GM18505 (cell line): ENCODE measurements around the gene GPR137.
"Not testable (repeated sequence)": the region's sequence is repeated elsewhere in the genome, so short reads cannot be mapped to it uniquely, and the experiment has no call there.

Experiments used
- ATAC-seq: cut with Tn5 transposase; IDR thresholded peaks from one replicate; pipeline ENCODE4 v1.9.1; 2021; ENCODE audit not compliant: unreplicated experiment
- POLR2A ChIP-seq: IDR thresholded peaks from 4 replicates; pipeline ENCODE4 v1.6.1; 2011; ENCODE audit warnings: borderline replicate concordance; ENCODE audit not compliant: insufficient read depth, insufficient read length; ENCODE audit errors: extremely low read depth

Gene GPR137

DNA sequence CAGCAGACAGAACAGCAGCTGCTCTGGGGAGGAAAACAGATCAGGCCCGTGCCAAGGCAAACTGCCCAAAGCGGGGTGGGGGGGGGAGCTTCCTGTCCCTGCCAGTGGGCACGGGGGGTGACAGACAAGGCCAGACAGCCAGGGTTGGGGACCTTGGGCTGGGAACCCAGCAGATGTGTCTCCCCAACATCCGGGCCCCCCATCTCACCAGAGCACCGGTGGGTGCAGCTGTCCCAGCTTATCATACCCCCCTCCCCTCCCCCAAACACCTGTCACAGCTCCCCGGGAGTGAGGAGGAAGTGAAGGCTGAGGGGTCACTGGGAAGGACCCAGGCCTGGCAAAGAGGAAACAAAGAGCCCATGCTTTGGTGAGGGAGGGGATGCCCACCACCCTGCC is 40.2 kb upstream of the GPR137 start:
- TF ChIP-seq POLR2A: no peak
- ATAC-seq: no peak

DNA sequence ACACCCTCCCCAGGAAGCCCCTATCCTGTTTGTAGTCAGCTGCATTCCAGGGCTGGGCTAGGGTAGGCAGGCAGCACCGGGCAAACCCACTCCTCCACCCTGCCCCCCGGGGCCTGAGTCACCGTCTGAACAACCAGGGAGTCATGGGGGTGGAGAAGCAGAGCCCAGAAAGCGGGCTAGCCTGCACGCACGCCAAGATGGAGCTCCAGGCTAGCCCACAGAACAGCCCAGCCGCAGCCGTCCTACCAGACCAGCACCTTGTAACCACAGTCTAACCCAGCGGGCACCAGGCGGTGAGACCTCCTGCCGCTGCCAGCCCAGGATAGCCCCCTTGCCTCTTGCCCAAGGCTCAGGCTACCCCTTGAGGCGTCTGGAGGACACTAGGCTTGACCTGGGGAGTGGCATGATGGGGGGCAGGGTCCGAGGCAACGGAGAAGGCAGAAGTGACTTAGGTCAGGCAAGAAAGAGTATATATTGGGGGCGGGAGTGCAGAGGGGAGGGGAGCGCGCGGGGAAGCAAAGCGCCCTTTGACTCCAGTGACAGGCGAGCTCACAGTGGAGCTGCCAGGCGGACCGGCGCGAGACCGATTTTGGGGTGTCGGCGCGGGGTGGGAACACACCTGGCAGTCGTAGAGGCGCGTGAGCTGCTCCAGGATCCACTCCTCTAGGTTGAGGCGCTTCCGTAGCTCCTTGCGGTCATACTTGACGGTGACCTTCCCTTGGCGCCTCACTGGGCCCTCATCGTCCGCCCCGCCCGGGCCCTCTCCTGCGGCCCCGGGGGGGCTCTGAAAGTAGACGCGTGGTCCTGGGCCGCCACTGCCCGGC is 39.6 kb upstream of the GPR137 start:
- peak; percentile 52 for TF ChIP-seq POLR2A
- no peak for ATAC-seq

DNA sequence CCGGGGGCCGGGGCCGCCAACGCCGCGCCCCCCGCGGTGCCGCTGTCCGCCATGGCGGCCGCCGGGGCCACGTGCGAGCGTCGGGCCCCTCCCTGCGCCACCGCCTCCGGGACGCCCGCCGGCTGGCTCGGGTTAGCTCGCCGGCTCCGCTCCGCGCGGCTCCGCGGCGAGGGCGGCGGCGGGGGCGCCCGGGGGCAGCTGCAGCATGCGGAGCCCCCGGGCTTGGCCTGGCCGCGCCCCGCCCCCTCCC is 39.1 kb upstream of the GPR137 start:
- ATAC-seq: not testable (repeated sequence)

DNA sequence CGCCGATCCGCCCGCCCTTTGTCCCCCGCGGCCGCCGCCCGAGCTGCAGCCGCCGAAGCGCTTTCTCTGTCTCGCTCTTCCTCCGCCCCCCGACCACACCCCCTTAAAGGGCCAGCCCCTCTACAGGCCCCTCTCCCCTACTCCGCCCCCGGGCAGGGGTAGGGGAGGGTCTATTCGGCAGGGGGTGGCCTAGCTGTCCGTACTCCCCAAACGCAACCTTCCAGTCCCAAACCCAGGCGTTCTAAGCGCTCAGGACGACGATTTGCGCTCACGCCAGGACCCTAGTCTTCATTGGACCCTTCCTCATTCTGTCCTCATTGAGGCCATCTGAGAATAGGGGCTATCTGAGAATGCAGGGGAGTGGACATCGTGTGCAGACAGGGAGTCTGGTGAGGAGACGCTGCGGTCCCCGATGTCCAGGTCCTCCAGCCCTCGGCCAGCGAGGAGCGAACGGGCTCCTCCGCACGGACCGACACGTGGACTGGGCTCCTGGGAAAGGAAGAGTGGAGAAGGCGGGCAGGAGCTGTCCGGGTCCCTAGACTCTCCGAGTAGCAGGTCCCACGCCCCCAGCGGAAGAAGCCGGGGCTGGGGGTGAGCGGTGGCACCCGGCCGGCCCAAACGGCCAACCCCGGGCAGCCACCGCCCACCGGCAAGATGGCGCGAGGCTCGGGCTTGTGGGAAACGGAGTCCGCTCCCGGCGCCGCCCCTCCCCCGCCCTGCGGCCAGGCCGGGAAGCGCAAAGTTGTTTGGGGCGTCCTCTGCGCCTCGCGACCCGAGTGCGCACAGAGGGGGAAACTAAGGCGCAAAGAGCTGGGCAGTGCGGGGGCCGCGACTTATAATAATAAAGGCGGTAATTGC is 38.5 kb upstream of the GPR137 start, which contains the start of gene PPP1R14B:
Gene PPP1R14B (minus strand): TSS at position 73 of the 858 bp plus-strand sequence. CDS start 270 bp downstream, outside the sequence.
- TF ChIP-seq POLR2A: no peak
- no peak for ATAC-seq

DNA sequence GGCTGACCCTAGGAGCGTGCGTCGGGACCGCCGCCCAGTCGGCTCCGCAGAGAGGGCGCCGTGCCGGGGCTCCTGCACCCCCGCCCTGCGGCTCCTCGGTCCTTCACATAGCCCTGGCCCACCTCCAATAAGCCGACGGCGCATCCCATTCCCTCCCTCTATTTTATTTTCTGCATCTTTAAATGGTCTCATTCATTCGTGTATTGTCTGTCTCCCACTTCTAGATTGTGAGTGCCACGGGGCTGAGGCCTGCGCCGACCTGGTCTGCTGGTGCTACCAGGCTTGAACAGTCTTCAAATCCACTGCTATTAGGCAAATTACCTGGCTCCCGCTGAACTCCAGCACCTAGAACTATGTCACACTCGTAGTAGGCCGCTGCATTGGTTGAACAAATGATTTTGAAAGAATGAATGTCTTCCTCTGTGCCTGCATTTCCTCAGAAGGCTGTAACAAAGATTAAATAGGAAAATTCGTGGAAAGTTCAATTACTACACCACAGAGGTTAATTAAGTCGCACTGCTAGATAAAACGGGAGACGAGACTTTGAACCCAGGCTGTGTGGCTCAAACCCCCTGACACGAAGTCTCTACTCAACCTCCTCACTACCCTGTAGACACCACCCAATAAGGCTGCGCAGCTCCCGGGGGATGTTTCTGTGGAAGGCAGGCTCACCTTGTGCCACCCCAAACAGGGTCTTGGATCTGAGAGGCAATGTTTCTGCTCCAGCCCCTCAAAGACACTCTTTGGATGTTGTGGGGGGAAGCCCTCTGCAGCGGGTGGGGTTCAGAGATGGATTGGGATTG is 37.7 kb upstream of the GPR137 start:
- ATAC-seq: no peak
- TF ChIP-seq POLR2A: no peak

DNA sequence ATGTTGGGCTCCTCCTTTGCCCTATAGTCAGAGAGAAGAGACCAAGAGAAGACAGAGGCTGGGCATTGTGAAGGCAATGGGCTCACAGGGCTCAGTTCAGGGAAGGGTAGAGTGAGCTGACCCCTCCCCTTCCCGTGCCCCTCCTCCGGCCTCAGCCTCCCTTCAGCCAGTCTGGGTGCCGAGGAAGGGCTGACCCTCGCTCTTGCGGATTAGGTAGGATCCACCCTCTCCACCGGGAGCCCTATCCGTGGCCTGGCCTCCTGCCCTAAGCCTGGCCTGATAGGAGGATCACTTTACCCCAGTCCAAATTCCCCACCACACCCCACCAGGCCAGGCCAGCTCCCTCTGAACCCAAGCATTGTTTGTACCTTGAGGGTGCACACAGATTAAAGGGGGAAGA is 37.1 kb upstream of the GPR137 start:
- ATAC-seq: no peak
- TF ChIP-seq POLR2A: no peak

DNA sequence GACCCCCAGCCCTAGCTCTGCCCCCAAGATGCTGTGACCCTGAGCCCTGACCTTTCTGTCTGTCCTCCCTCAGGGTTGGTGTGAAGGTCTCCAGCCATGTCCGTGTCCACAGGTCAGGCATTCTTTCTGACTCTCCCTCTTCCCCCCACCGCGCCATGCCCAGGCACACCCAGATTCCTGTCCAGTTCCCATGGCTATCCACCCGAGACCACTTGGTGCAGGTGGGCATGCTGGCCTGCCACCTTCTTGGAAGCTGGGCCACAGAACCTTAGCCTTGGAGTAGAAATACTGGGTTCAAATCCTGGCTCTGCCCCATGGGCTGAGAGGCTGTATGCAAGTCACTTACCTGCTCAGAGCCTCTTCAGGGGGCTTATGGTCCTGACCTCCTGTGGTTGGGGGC is 36.6 kb upstream of the GPR137 start:
- no peak for ATAC-seq
- TF ChIP-seq POLR2A: no peak

DNA sequence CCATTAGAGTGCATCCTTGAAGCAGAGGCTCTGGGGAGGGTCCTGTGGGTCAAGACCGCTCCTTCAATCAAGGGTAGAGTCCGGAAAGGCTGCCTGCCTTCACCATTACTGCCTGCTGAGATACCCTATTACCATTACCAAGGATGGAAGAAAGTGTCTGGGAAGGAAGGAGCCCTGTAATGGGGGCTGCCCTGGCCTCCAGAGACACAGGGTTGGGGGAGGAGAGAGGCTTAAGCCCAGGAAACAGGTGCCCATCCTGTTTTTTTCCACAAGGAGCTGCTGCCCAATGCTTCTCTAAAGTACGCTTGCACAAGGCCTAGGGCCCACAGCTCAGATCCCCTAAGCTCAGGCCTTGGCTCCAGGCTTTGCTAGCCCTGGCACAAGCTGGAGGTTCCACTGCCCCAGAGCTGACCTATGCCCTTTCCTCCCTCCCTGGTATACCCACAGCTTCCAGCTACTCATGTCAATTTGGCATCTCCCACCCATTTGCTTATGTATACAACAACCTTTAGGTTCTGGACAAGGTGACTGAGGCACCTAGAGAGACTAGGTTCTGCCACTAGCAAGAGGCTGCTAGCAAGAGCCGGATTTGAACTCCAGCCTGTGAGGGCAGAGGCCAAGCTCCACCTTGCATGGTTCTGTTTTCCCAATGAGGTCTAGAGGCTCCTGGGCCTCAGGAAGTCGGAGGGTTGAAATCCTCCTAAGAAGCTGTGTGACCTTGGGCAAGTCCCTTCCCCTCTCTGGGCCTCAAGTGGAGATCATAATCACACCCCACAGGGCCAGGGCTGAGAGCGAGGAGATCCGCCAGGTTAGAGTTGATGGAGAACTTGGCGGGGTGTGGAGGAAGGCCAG is 35.9 kb upstream of the GPR137 start:
- no peak for ATAC-seq
- no peak for TF ChIP-seq POLR2A

DNA sequence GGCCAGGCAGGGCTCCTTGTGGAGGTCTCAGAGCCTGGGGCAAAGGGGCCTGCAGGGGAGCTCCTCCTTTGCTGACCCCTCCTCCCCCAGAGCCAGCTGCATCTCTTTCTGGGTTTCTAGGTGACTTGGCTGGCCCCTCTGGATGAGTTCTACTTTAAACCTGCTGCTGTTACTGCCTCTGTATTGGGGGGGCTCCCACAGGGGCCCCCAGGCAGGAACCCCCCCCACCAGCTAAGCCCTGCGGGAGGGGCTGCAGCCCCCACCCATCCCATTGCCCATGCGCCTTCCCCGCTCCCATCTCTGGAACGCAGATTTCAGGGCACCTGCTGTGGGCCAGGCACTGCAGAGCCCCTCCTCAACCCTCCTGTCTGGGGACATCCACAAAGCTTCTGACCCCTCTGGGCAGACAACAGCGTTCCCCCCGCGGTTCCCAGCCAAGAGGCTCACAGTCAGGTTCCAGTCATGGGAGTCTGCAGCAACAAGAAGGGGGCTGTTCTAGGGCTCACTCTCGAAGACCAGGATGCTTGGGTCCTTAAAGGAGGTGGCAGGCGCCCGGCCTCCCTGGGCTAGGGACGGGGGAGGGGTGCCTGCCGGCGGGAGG is 35.1 kb upstream of the GPR137 start:
- TF ChIP-seq POLR2A: no peak
- no peak for ATAC-seq

DNA sequence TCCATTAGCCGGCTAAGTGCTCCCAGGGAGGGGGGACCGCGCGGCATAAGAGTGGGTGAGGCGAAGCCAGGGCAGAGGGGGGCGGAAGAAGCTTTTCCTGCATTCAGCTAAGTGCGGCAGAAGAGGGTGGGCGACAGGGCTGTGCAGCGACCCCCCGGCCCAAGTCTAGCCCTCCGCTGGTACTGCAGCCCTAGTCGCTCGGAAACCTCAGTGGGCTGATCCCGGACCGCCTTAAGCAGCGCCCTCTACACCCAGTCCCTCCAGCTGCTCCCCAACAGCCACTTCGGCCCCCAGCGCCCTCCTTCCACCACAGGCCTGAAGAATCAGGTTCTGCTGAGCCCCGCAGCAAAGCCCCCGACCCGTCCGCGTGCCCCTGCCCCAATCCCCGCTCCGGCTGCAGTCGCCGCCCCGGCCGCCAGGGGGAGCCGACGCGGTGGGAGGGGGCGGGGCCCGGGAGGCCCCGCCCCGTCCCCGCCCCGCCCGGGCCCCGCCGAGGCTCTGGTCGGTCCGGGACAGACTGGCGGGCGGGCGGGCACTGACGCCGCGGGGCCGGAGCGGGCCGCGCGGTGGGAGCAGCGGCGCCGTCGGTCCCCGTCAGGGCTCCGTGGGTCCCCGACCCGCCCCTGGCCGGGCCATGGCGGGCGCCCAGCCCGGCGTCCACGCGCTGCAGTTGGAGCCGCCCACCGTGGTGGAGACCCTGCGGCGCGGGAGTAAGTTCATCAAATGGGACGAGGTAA is 34.5 kb upstream of the GPR137 start, which contains the start of gene PLCB3:
Gene PLCB3 (plus strand): TSS at position 515 of the 737 bp plus-strand sequence. CDS start 120 bp downstream, at position 635.
- TF ChIP-seq POLR2A: peak; percentile 46
- peak; percentile 38 for ATAC-seq

DNA sequence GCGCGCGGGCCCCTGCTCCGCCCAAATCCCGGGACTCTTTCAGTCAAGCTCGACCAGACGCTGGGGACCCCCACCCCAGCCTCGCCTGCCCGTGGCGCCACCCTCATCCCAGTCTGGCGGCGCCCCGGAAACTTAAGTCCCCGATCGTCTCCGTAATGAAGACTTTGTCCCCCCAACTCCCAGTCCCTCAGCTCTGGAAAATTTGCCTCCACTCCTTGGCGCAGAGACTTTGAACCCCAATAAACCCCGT is 34.0 kb upstream of the GPR137 start:
- ATAC-seq: peak; percentile 11
- TF ChIP-seq POLR2A: no peak
